Body of pancreas (tissue), 4 donors: ENCODE results near the gene HIP1. TPM values are rescaled to one million over a fixed set of nuclear protein-coding genes. Genes with fewer than 3 reads are reported as not detected.

Experiments
- ATAC-seq: fragments of 150-250 bp; one replicate; pipeline ENCODE4 v1.9.1; 2016
- DNase-seq, 4 donors: peaks; one replicate each; pipeline ENCODE4 v3.0.0-alpha.2; 2019
- H3K27ac ChIP-seq, 4 donors: fragments of 200-600 bp; sonication (generic); 1 replicate in 3 of 4; 2 replicates in 1 of 4; pipeline versions ENCODE4 v1.5.1 to v1.6.1; 2016 to 2019; ENCODE audit warnings: mild to moderate bottlenecking in 1 of 4, mixed read lengths in 1 of 4, moderate library complexity in 1 of 4
- H3K27me3 ChIP-seq, 2 donors: fragments of 200-600 bp; sonication (generic); one replicate each; pipeline ENCODE4 v1.6.0; 2016; ENCODE audit warnings: mild to moderate bottlenecking in 1 of 2
- H3K36me3 ChIP-seq, 2 donors: fragments of 200-600 bp; sonication (generic); replicated peaks in 1 of 2; 2 replicates each; pipeline ENCODE4 v1.5.1; 2016; ENCODE audit warnings: low read depth in 2 of 2; ENCODE audit not compliant: insufficient read depth in 1 of 2
- H3K4me1 ChIP-seq: fragments of 200-600 bp; sonication (generic); one replicate; pipeline ENCODE4 v1.6.0; 2016
- H3K4me3 ChIP-seq, 2 donors: fragments of 200-600 bp; sonication (generic); 1 replicate in 1 of 2; 2 replicates in 1 of 2; pipeline ENCODE4 v1.5.1; 2016 to 2019
- H3K9me3 ChIP-seq, 3 donors: fragments of 200-600 bp; sonication (generic); 1 replicate in 2 of 3; 2 replicates in 1 of 3; pipeline ENCODE4 v1.5.1; 2016
- CTCF ChIP-seq, 7 experiments: fragments of 450-650 bp in 4 of 7; fragments of 200-600 bp in 3 of 7; sonication (generic) in 3 of 7; IDR thresholded peaks; one replicate each; pipeline ENCODE4 v1.5.1; 2016 to 2019; ENCODE audit warnings: antibody characterized with exemption in 7 of 7
- POLR2A ChIP-seq, 3 donors: fragments of 450-650 bp; IDR thresholded peaks; one replicate each; pipeline ENCODE4 v1.6.1; 2016; ENCODE audit warnings: antibody characterized with exemption in 3 of 3, mild to moderate bottlenecking in 2 of 3
- WGBS, 2 donors: methylation state at CpG; one replicate each; pipeline ENCODE4 v1.1.5; 2017; 5-methylcytosine and 5-hydroxymethylcytosine counted together
- intact Hi-C: fragments of 100-400 bp; cut with DNase I; formaldehyde crosslinking; loops from one replicate; pipeline ENCODE4 v1.15.1; 2023
- total RNA-seq, 2 donors: library from RNA; depleted of rRNA; stranded (reverse); fragments of >200 nt; gene quantifications; one replicate each; pipeline ENCODE4 v1.1.0, GENCODE V29; 2016

The HIP1 gene
- total RNA-seq, 2 donors from 2014 or later = 8.3 to 14.5 TPM

- H3K4me1 ChIP-seq = peaks cover 6% of the 10 kb centered on the region
- H3K36me3 ChIP-seq = no peaks in the 10 kb centered on the region
- TF ChIP-seq POLR2A (IDR thresholded peaks at IDR 0.05) = no peak
- no peak for TF ChIP-seq CTCF (IDR thresholded peaks at IDR 0.05)
- DNase-seq = no peak
- ATAC-seq = no peak
- no peaks in the 10 kb centered on the region for H3K9me3 ChIP-seq
- no peak overlapping the region for H3K4me3 ChIP-seq
- 83 to 86% methylated on average over 2 of the region's 2 CpGs for WGBS, 2 donors
- intact Hi-C loops = no loop called here
- no peaks in the 10 kb centered on the region for H3K27me3 ChIP-seq
- no peak overlapping the region for H3K27ac ChIP-seq
These were observed 83.2 kb downstream of the HIP1 start for GRCh38 chr7:75655536-75655935.

GRCh38 chr7:75654855-75655254, 83.9 kb downstream of the HIP1 start:
- Histone ChIP-seq H3K9me3 (no peaks in the 10 kb centered on the region), H3K27ac (no peak overlapping the region), H3K27me3 (no peaks in the 10 kb centered on the region), H3K36me3 (no peaks in the 10 kb centered on the region), H3K4me3 (no peak overlapping the region), H3K4me1 (peaks cover 8% of the 10 kb centered on the region)
- no peak for DNase-seq
- intact Hi-C loops = no loop called here
- ATAC-seq = no peak
- no peak for TF ChIP-seq POLR2A (IDR thresholded peaks at IDR 0.05)
- TF ChIP-seq CTCF (IDR thresholded peaks at IDR 0.05) = no peak
- 62 to 68% methylated on average over 4 of the region's 4 CpGs for WGBS, 2 donors

DNA sequence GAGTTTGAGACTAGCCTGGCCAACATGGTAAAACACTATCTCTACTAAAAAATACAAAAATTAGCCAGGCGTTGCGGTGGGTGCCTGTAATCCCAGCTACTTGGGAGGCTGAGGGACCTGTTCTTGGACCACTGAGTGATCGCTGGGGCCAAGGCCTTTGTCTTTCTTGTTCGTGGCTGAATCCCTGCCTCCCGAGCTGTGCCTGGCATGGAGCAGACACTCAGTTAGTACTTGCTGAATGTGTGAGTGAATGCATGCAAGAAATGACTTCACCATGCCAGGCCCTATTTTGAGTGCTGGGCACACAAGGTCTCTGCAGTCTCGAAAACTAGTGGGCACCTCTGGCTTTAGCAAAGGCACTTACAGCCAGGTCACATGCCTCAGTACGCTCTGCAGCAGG, 85.1 kb downstream of the HIP1 start:
- intact Hi-C loops = no loop called here
- 90 to 100% methylated on average over 2 to 7 of the region's 7 CpGs for WGBS, 2 donors
- no peaks in the 10 kb centered on the region for H3K27me3 ChIP-seq
- no peak for DNase-seq
- H3K4me1 ChIP-seq = peaks cover 8% of the 10 kb centered on the region
- TF ChIP-seq CTCF (IDR thresholded peaks at IDR 0.05) (no peak), POLR2A (IDR thresholded peaks at IDR 0.05) (no peak)
- no peak overlapping the region for H3K27ac ChIP-seq
- no peaks in the 10 kb centered on the region for H3K36me3 ChIP-seq
- no peak for ATAC-seq
- no peak overlapping the region for H3K4me3 ChIP-seq
- no peaks in the 10 kb centered on the region for H3K9me3 ChIP-seq

DNA sequence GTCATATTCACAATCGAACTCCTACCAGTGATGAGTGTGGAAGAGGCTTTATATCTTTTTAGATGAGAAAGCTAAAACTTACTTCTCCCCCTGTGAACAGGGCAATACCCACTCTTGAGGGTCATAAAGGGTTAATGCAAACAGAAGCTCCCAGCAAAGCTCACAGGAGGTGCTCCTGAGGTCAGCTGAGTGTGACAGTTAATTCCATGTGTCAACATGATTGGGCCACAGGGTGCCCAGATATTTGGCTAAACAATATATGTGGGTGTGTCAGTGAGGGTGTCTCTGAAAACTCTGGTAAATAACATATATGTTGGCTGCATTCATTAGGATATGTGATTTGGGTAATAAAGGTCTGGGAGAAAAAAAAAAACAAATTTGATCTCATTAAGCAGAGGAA, 86.0 kb downstream of the HIP1 start:
- ATAC-seq = no peak
- intact Hi-C loops = no loop called here

More for the DNA sequence above, 86.0 kb downstream of the HIP1 start:
- H3K27ac ChIP-seq = no peak overlapping the region
- H3K4me3 ChIP-seq = no peak overlapping the region
- peaks cover 8% of the 10 kb centered on the region for H3K4me1 ChIP-seq
- no peaks in the 10 kb centered on the region for H3K9me3 ChIP-seq
- H3K27me3 ChIP-seq = no peaks in the 10 kb centered on the region
- 91 to 93% methylated on average over 1 of the region's 1 CpG for WGBS, 2 donors
- TF ChIP-seq POLR2A (IDR thresholded peaks at IDR 0.05) (no peak), CTCF (IDR thresholded peaks at IDR 0.05) (no peak)
- H3K36me3 ChIP-seq = no peaks in the 10 kb centered on the region
- DNase-seq = no peak
